ENCODE results near the gene VAT1. TPM values are rescaled to one million over a fixed set of nuclear protein-coding genes. Genes with fewer than 3 reads are reported as not detected.

Gene VAT1
- total and polyA plus RNA-seq, 10 donors: 20.3 to 144 (median 62.4) TPM

- H3K4me3 ChIP-seq: peak overlapping the region in 2 of 8 donors; percentile 4 to 49
- TF ChIP-seq, protein P1, sequence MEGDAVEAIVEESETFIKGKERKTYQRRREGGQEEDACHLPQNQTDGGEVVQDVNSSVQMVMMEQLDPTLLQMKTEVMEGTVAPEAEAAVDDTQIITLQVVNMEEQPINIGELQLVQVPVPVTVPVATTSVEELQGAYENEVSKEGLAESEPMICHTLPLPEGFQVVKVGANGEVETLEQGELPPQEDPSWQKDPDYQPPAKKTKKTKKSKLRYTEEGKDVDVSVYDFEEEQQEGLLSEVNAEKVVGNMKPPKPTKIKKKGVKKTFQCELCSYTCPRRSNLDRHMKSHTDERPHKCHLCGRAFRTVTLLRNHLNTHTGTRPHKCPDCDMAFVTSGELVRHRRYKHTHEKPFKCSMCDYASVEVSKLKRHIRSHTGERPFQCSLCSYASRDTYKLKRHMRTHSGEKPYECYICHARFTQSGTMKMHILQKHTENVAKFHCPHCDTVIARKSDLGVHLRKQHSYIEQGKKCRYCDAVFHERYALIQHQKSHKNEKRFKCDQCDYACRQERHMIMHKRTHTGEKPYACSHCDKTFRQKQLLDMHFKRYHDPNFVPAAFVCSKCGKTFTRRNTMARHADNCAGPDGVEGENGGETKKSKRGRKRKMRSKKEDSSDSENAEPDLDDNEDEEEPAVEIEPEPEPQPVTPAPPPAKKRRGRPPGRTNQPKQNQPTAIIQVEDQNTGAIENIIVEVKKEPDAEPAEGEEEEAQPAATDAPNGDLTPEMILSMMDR (IDR thresholded peaks at IDR 0.05 in 8 of 11, conservative IDR thresholded peaks at IDR 0.05 in 3 of 11): no peak
- peak in 1 of 3 donors; percentile 48 for TF ChIP-seq POLR2AphosphoS5 (IDR thresholded peaks at IDR 0.05)
- DNase-seq: no peak
- peak overlapping the region; percentile 57 to 88 (median 74) for H3K27ac ChIP-seq
- H3K36me3 ChIP-seq: peaks cover 0 to 71% (median 40%) of the 10 kb centered on the region in 6 donors
- 0 to 46% (median 0%) methylated on average over 1 of the region's 1 CpG for WGBS, 5 donors
- peaks cover 17 to 79% (median 58%) of the 10 kb centered on the region in 6 donors for H3K4me1 ChIP-seq
- H3K9me3 ChIP-seq: no peaks in the 10 kb centered on the region
- intact Hi-C loops (cut with DNase I; ENCODE audit: low total_unique reads): no loop called here
- no peaks in the 10 kb centered on the region for H3K27me3 ChIP-seq (replicated peaks in 1 of 7)
These were observed 37.0 kb downstream of the VAT1 start for GRCh38 chr17:42985225-42985624.

- H3K27ac ChIP-seq: peak overlapping the region in 2 of 8 donors; percentile 23 to 95
- H3K36me3 ChIP-seq: peaks cover 0 to 41% (median 11%) of the 10 kb centered on the region in 6 donors
- intact Hi-C loops (cut with DNase I; ENCODE audit: low total_unique reads): no loop called here
- H3K27me3 ChIP-seq (replicated peaks in 1 of 7): no peaks in the 10 kb centered on the region
- DNase-seq: no peak
- no peak for TF ChIP-seq POLR2A (IDR thresholded peaks at IDR 0.05)
- TF ChIP-seq POLR2AphosphoS5 (IDR thresholded peaks at IDR 0.05): no peak
- H3K4me1 ChIP-seq: peaks cover 22 to 78% (median 66%) of the 10 kb centered on the region in 6 donors
- H3K9me3 ChIP-seq: no peaks in the 10 kb centered on the region
- peak overlapping the region in 3 of 8 donors; percentile 96 to 99 (median 98) for H3K4me3 ChIP-seq
These were observed 39.9 kb downstream of the VAT1 start for GRCh38 chr17:42982266-42982665.

DNA sequence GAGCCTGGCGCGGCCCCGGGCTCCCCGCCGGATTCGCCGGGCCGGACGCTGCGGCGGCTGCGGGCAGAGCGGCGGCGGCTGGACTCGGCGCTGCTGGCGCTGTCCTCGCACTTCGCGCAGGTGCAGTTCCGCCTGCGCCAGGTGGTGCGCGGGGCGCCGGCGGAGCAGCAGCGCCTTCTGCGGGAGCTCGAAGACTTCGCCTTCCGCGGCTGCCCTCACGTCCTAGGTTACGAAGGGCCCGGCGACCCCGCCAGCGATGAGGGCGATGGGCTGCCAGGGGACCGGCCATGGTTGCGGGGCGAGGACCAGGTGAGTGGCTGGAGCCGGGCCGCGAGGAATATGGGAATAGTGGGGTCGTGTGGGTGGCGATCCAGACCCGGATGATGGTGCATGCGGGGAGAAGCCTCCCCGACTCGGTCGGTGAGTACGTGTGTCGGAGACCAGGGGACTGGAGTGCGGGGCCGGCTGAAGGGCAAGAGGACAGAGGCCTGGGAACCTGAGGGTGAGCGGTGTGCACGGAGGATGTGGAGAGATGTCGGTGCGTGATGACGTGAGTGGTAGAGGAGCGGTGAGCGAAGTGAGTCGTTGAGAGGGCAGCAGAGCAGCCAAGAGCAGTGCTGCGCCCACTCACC is 41.3 kb downstream of the VAT1 start:
- Histone ChIP-seq H3K36me3 (peaks cover 0 to 27% (median 0%) of the 10 kb centered on the region in 6 donors), H3K9me3 (no peaks in the 10 kb centered on the region), H3K4me1 (peaks cover 22 to 65% (median 52%) of the 10 kb centered on the region in 6 donors), H3K27ac (peak overlapping the region; percentile 76 to 96 (median 91)), H3K27me3 (replicated peaks in 1 of 7) (no peaks in the 10 kb centered on the region), H3K4me3 (peak overlapping the region; percentile 81 to 100 (median 97))
- 1% methylated on average over 38 to 67 of the region's 67 CpGs for WGBS, 5 donors
- intact Hi-C loops (cut with DNase I; ENCODE audit: low total_unique reads): no loop called here
- DNase-seq: peak; percentile 91
- TF ChIP-seq, protein P1 (IDR thresholded peaks at IDR 0.05 in 8 of 11, conservative IDR thresholded peaks at IDR 0.05 in 3 of 11): peak in 6 of 11 experiments; percentile 14 to 40 (median 26)
- TF ChIP-seq POLR2A (IDR thresholded peaks at IDR 0.05): no peak
- peak; percentile 6 to 61 (median 41) for TF ChIP-seq POLR2AphosphoS5 (IDR thresholded peaks at IDR 0.05)

GRCh38 chr17:42980274-42980765 is 41.9 kb downstream of the VAT1 start, which contains the start of gene RUNDC1:
RUNDC1 (plus strand) TSS chr17:42980565; CDS start chr17:42980577, 12 bp downstream.
- H3K27ac ChIP-seq: peak within 1 kb of the TSS; percentile 76 to 96 (median 91)
- peaks cover 22 to 59% (median 48%) of the 10 kb centered on the region in 6 donors for H3K4me1 ChIP-seq
- intact Hi-C loops (cut with DNase I; ENCODE audit: low total_unique reads): no loop called here
- peak within 1 kb of the TSS; percentile 81 to 100 (median 97) for H3K4me3 ChIP-seq
- H3K27me3 ChIP-seq (replicated peaks in 1 of 7): no peaks in the 10 kb centered on the region
- H3K36me3 ChIP-seq: peaks cover 0 to 24% (median 0%) of the 10 kb centered on the region in 6 donors
- WGBS, 5 donors: 0 to 1% (median 0%) methylated on average over 15 to 39 of the region's 39 CpGs
- TF ChIP-seq, protein P1 (IDR thresholded peaks at IDR 0.05 in 8 of 11, conservative IDR thresholded peaks at IDR 0.05 in 3 of 11): no peak
- TF ChIP-seq POLR2A (IDR thresholded peaks at IDR 0.05) (peak in 2 of 3 donors; percentile 27 to 40), POLR2AphosphoS5 (IDR thresholded peaks at IDR 0.05) (peak; percentile 91 to 94 (median 92))
- no peaks in the 10 kb centered on the region for H3K9me3 ChIP-seq
- peak; percentile 98 for DNase-seq
